A673 (cell line): Measurements from ENCODE around the gene UTP4. TPM values are rescaled to one million over a fixed set of nuclear protein-coding genes. Genes with fewer than 3 reads are reported as not detected.

Source experiments
- BruUV-seq: library from RNA; stranded (reverse); fragments of 400-500 nt; replicated peaks from 2 replicates; lab custom pipeline; 2021; lab: Mats Ljungman, UMichigan
- CTCF ChIA-PET: fragments of 300-600 bp; sonication (Branson Sonifier 250); formaldehyde crosslinking; loops from one replicate; lab custom pipeline; 2022; ENCODE audit warnings: antibody characterized with exemption; lab: Charles Lee
- POLR2A ChIA-PET: fragments of 300-600 bp; sonication (Branson Sonifier 250); formaldehyde crosslinking; loops from one replicate; lab custom pipeline; 2022; ENCODE audit warnings: antibody characterized with exemption; ENCODE audit not compliant: low non-redundant PET; lab: Charles Lee
- DNase-seq: peaks from one replicate; pipeline ENCODE4 v3.0.0-alpha.2; 2015; ENCODE audit warnings: low spot score
- H3K27ac ChIP-seq: fragments of 200-600 bp; sonication (generic); 2 replicates; pipeline ENCODE4 v1.5.1; 2016; ENCODE audit warnings: mixed run types, low read depth, mild to moderate bottlenecking, mixed read lengths, antibody characterized with exemption, low read length; ENCODE audit not compliant: poor library complexity, severe bottlenecking
- H3K27me3 ChIP-seq: fragments of 200-600 bp; sonication (generic); replicated peaks from 2 replicates; pipeline ENCODE4 v1.6.1; 2017; ENCODE audit warnings: mixed run types, low read depth, mild to moderate bottlenecking, mixed read lengths, antibody characterized with exemption, low read length; ENCODE audit not compliant: insufficient read depth, poor library complexity
- H3K36me3 ChIP-seq: fragments of 200-600 bp; sonication (generic); 2 replicates; pipeline ENCODE4 v1.6.1; 2016; ENCODE audit warnings: mixed run types, mild to moderate bottlenecking, mixed read lengths, antibody characterized with exemption, low read length; ENCODE audit not compliant: insufficient read depth, poor library complexity, severe bottlenecking
- H3K4me1 ChIP-seq: fragments of 200-600 bp; sonication (generic); 2 replicates; pipeline ENCODE4 v1.6.1; 2017; ENCODE audit warnings: mixed run types, mild to moderate bottlenecking, mixed read lengths, antibody characterized with exemption, low read length; ENCODE audit not compliant: insufficient read depth, poor library complexity, severe bottlenecking
- H3K4me3 ChIP-seq: fragments of 200-600 bp; sonication (generic); 2 replicates; pipeline ENCODE4 v1.5.1; 2016; ENCODE audit warnings: low read depth, mixed run types, mild to moderate bottlenecking, mixed read lengths, low read length; ENCODE audit not compliant: poor library complexity, severe bottlenecking
- H3K9me3 ChIP-seq: fragments of 200-600 bp; sonication (generic); 2 replicates; pipeline ENCODE4 v1.6.1; 2016; ENCODE audit warnings: mixed run types, low read depth, mild to moderate bottlenecking, mixed read lengths, antibody characterized with exemption, low read length; ENCODE audit not compliant: poor library complexity, severe bottlenecking
- EZH2 ChIP-seq: fragments of 200-600 bp; sonication (generic); IDR thresholded peaks from 2 replicates; pipeline ENCODE4 v1.6.1; 2017; ENCODE audit warnings: borderline replicate concordance, low read depth, mild to moderate bottlenecking, mixed read lengths, antibody characterized with exemption, low read length; ENCODE audit not compliant: poor library complexity, severe bottlenecking
- intact Hi-C: fragments of 100-400 bp; cut with micrococcal nuclease; formaldehyde crosslinking; loops from one replicate; pipeline ENCODE4 v1.10.0; 2022; ENCODE audit not compliant: unreplicated experiment
- total RNA-seq: library from RNA; stranded (reverse); gene quantifications from 2 replicates; pipeline ENCODE4 v1.2.3, GENCODE V29; 2021
- TF ChIP-seq, protein P1 (sequence below): fragments of 300-800, 200-600 bp; sonication (generic); conservative IDR thresholded peaks from 2 replicates; pipeline ENCODE4 v1.5.1; 2017; ENCODE audit warnings: low read depth, mild to moderate bottlenecking, antibody characterized with exemption, low read length, moderate library complexity, mixed read lengths

The UTP4 gene
- total RNA-seq, 1 experiment from 2014 or later: 146 TPM

DNA sequence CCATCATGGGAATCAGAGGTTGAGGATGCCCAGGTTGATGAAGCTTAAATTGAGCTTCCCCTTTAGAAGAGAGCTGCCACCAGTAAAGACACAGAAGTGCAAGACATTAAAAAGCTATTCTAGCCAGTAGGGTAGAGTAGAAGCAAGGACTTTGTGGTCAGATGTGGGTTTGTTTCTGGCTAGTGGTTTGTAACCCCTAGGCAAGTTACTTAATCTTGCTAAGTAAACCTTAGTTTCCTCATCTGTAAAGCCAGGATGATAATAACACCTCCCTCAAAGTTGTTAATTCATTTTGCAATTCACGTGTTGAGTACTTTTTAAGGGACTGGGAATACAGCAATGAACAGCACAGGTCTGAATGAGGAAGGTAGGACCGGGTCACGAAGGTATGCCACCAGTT, 58.1 kb downstream of the UTP4 start:
- ChIA-PET POLR2A (interaction anchor here (0.6 kb wide), 1 partner anchor 1168 kb away, joined by 4 read pairs; no protein-coding TSS in a partner anchor), CTCF (no interaction called here)
- no peaks in the 10 kb centered on the region for H3K27me3 ChIP-seq
- no peaks in the 10 kb centered on the region for H3K36me3 ChIP-seq
- TF ChIP-seq, protein P1, sequence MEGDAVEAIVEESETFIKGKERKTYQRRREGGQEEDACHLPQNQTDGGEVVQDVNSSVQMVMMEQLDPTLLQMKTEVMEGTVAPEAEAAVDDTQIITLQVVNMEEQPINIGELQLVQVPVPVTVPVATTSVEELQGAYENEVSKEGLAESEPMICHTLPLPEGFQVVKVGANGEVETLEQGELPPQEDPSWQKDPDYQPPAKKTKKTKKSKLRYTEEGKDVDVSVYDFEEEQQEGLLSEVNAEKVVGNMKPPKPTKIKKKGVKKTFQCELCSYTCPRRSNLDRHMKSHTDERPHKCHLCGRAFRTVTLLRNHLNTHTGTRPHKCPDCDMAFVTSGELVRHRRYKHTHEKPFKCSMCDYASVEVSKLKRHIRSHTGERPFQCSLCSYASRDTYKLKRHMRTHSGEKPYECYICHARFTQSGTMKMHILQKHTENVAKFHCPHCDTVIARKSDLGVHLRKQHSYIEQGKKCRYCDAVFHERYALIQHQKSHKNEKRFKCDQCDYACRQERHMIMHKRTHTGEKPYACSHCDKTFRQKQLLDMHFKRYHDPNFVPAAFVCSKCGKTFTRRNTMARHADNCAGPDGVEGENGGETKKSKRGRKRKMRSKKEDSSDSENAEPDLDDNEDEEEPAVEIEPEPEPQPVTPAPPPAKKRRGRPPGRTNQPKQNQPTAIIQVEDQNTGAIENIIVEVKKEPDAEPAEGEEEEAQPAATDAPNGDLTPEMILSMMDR: no peak
- TF ChIP-seq EZH2: no peak
- intact Hi-C loops: no loop called here
- H3K4me1 ChIP-seq: peaks cover 17% of the 10 kb centered on the region
- BruUV-seq: no TSS peak
- no peaks in the 10 kb centered on the region for H3K9me3 ChIP-seq
- H3K27ac ChIP-seq: no peak overlapping the region
- no peak overlapping the region for H3K4me3 ChIP-seq
- no peak for DNase-seq

DNA sequence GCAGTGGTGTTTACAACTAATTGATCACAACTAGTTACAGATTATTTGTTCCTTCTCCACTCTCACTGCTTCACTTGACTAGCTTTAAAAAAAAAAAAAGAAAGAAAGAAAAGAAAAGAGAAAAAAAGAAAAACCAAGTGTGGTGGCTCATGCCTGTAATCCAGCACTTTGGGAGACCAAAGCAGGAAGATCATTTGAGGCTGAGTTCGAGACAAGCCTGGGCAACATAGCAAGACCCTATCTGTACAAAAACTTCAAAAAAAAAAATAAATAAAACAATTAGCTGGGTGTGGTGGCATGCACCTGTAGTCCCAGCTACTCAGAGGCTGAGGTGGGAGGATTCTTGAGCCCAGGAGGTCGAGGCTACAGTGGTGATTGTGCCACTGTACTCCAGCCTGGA, 58.7 kb downstream of the UTP4 start:
- Histone ChIP-seq H3K27ac (no peak overlapping the region), H3K4me1 (peaks cover 17% of the 10 kb centered on the region), H3K36me3 (no peaks in the 10 kb centered on the region), H3K27me3 (no peaks in the 10 kb centered on the region), H3K4me3 (no peak overlapping the region), H3K9me3 (no peaks in the 10 kb centered on the region)
- intact Hi-C loops: no loop called here
- ChIA-PET CTCF (no interaction called here), POLR2A (no interaction called here)
- TF ChIP-seq, protein P1: no peak
- TF ChIP-seq EZH2: no peak
- BruUV-seq: no TSS peak
- no peak for DNase-seq

DNA sequence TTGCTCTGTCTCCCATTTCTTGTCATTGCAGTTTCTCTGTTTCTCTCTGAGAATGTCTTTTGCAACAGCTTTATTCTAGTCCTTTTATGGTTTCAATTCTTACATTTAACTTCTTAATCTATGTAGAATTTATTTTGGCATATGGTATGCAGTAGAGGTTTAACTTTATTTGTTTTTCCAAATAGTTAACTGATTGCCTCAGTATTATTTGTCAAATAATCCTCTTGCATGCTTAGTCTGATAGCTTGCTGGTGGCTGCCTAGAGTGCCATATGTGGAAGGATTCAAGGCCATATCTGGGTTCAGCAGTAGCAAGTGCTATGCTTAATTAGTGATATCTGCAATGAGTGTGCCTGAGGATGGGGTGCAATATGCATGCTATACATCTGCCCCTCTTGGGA, 61.4 kb downstream of the UTP4 start:
- H3K36me3 ChIP-seq: no peaks in the 10 kb centered on the region
- H3K4me3 ChIP-seq: no peak overlapping the region
- H3K27ac ChIP-seq: no peak overlapping the region
- no TSS peak for BruUV-seq
- peaks cover 15% of the 10 kb centered on the region for H3K4me1 ChIP-seq
- H3K27me3 ChIP-seq: no peaks in the 10 kb centered on the region
- DNase-seq: no peak
- no peaks in the 10 kb centered on the region for H3K9me3 ChIP-seq
- CTCF ChIA-PET: interaction anchor here (0.5 to 0.6 kb wide), 2 partner anchors 13 to 72 kb away, joined by 5 to 8 read pairs; no protein-coding TSS in a partner anchor
- TF ChIP-seq EZH2: no peak
- TF ChIP-seq, protein P1: no peak
- POLR2A ChIA-PET: no interaction called here
- intact Hi-C loops: no loop called here
